ENCODE results near the gene UBE2Q1.

DNA sequence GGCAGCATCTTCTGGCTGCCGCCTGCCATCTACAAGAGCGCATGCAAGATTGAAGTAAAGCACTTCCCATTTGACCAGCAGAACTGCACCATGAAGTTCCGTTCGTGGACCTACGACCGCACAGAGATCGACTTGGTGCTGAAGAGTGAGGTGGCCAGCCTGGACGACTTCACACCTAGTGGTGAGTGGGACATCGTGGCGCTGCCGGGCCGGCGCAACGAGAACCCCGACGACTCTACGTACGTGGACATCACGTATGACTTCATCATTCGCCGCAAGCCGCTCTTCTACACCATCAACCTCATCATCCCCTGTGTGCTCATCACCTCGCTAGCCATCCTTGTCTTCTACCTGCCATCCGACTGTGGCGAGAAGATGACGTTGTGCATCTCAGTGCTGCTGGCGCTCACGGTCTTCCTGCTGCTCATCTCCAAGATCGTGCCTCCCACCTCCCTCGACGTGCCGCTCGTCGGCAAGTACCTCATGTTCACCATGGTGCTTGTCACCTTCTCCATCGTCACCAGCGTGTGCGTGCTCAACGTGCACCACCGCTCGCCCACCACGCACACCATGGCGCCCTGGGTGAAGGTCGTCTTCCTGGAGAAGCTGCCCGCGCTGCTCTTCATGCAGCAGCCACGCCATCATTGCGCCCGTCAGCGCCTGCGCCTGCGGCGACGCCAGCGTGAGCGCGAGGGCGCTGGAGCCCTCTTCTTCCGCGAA lies 12.9 kb upstream of the UBE2Q1 start:
- no peak for TF ChIP-seq SMAD4 (CRISPR knock-in tag; IDR thresholded peaks at IDR 0.05)
- TF ChIP-seq TEAD4 (CRISPR knock-in tag; IDR thresholded peaks at IDR 0.05), result no peak
- TF ChIP-seq, protein P1, sequence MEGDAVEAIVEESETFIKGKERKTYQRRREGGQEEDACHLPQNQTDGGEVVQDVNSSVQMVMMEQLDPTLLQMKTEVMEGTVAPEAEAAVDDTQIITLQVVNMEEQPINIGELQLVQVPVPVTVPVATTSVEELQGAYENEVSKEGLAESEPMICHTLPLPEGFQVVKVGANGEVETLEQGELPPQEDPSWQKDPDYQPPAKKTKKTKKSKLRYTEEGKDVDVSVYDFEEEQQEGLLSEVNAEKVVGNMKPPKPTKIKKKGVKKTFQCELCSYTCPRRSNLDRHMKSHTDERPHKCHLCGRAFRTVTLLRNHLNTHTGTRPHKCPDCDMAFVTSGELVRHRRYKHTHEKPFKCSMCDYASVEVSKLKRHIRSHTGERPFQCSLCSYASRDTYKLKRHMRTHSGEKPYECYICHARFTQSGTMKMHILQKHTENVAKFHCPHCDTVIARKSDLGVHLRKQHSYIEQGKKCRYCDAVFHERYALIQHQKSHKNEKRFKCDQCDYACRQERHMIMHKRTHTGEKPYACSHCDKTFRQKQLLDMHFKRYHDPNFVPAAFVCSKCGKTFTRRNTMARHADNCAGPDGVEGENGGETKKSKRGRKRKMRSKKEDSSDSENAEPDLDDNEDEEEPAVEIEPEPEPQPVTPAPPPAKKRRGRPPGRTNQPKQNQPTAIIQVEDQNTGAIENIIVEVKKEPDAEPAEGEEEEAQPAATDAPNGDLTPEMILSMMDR (IDR thresholded peaks at IDR 0.05), result no peak
- TF ChIP-seq ELF4 (CRISPR knock-in tag; IDR thresholded peaks at IDR 0.05; ENCODE audit: low read depth), result no peak

Measured in WTC11 (cell line).